ENCODE measurements around the gene TRIM41. TPM values are rescaled to one million over a fixed set of nuclear protein-coding genes. Genes with fewer than 3 reads are reported as not detected.
A peak's percentile ranks its signal among the peaks of the same experiment; 100 is the strongest.

The TRIM41 gene
- total RNA-seq, 4 donors from 2014 or later, result 17.9 to 23.9 (median 18.7) TPM

DNA sequence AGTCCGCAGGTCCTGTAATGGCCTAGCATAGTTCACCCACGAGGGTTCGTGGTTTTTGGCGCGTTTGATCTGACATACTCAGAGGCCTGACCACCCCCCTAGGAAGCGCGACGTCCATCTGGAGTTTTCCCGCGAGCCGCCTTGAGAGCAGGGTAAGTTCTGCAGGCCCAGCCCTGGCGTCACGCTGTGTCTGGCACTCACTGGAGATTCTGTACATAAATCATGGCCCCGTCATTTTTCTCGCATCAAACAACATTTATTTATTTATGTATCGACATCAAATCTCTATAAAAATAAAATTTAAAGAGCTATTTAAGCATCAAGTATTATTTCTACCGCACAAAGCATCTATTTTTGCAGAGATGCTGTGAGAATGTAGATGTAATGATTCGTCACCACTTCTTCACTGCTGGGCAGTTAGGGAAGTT is 437 bp upstream of the TRIM41 start:
- H3K36me3 ChIP-seq, result no peaks in the 10 kb centered on the region
- peak overlapping the region; percentile 59 to 87 (median 66) for H3K4me3 ChIP-seq
- H3K27me3 ChIP-seq, result no peaks in the 10 kb centered on the region
- DNase-seq, result no peak
- WGBS, 2 donors (ENCODE audit: low coverage in 1 of 2), result 0% methylated on average over 6 to 18 of the region's 18 CpGs
- TF ChIP-seq POLR2A (IDR thresholded peaks at IDR 0.05) (no peak), CTCF (IDR thresholded peaks at IDR 0.05) (peak in 3 of 5 experiments; percentile 18 to 68 (median 20)), POLR2AphosphoS5 (IDR thresholded peaks at IDR 0.05) (no peak), EP300 (IDR thresholded peaks at IDR 0.05; ENCODE audit: low read depth) (peak; percentile 3)
- H3K4me1 ChIP-seq, result peaks cover 7 to 32% (median 11%) of the 10 kb centered on the region in 4 donors
- in situ Hi-C loops (cut with MboI; ENCODE audit: low pct_ligation_motif_present in 1 of 4, low pct_unique_long_range_greater_than_20kb in 1 of 4, low sequenced_read_pairs in 3 of 4) (no loop called here), intact Hi-C loops (cut with DNase I; ENCODE audit: low total_unique reads) (loop anchor here (2.0 to 10.0 kb wide), 2 partner anchors 32 to 418 kb away; partner anchors contain the start of gene MGAT1)
- H3K9me3 ChIP-seq, result no peaks in the 10 kb centered on the region
- H3K27ac ChIP-seq, result peak overlapping the region; percentile 93 to 97 (median 95)

DNA sequence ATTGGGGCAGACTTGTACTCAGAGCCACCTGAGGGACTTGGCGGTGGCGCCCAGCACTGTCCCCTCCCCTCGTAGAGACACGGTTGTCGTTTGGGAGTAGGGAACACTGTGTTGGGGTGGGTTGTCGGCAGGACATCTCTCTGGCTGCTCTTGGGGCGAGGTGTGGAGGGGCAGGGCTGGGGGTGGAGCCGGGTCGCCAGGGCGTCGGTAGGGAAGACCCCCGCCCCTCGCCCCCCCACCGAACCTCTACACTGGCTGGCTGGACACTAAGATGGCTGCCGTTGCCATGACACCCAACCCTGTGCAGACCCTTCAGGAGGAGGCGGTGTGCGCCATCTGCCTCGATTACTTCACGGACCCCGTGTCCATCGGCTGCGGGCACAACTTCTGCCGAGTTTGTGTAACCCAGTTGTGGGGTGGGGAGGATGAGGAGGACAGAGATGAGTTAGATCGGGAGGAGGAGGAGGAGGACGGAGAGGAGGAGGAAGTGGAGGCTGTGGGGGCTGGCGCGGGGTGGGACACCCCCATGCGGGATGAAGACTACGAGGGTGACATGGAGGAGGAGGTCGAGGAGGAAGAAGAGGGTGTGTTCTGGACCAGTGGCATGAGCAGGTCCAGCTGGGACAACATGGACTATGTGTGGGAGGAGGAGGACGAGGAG is 778 bp downstream of the TRIM41 start:
- no peak for TF ChIP-seq POLR2A (IDR thresholded peaks at IDR 0.05)
- no peak for TF ChIP-seq CTCF (IDR thresholded peaks at IDR 0.05)
- TF ChIP-seq POLR2AphosphoS5 (IDR thresholded peaks at IDR 0.05), result no peak
- no peak for TF ChIP-seq EP300 (IDR thresholded peaks at IDR 0.05; ENCODE audit: low read depth)
- Histone ChIP-seq H3K9me3 (no peaks in the 10 kb centered on the region), H3K4me3 (peak overlapping the region; percentile 59 to 87 (median 66)), H3K4me1 (peaks cover 0 to 20% (median 9%) of the 10 kb centered on the region in 4 donors), H3K27ac (peak overlapping the region; percentile 93 to 97 (median 95)), H3K36me3 (no peaks in the 10 kb centered on the region), H3K27me3 (no peaks in the 10 kb centered on the region)
- intact Hi-C loops (cut with DNase I; ENCODE audit: low total_unique reads) (loop anchor here (2.0 to 10.0 kb wide), 2 partner anchors 33 to 419 kb away; partner anchors contain the start of gene MGAT1), in situ Hi-C loops (cut with MboI; ENCODE audit: low pct_ligation_motif_present in 1 of 4, low pct_unique_long_range_greater_than_20kb in 1 of 4, low sequenced_read_pairs in 3 of 4) (no loop called here)
- WGBS, 2 donors (ENCODE audit: low coverage in 1 of 2), result 1 to 2% methylated on average over 7 to 31 of the region's 31 CpGs
- DNase-seq, result no peak

DNA sequence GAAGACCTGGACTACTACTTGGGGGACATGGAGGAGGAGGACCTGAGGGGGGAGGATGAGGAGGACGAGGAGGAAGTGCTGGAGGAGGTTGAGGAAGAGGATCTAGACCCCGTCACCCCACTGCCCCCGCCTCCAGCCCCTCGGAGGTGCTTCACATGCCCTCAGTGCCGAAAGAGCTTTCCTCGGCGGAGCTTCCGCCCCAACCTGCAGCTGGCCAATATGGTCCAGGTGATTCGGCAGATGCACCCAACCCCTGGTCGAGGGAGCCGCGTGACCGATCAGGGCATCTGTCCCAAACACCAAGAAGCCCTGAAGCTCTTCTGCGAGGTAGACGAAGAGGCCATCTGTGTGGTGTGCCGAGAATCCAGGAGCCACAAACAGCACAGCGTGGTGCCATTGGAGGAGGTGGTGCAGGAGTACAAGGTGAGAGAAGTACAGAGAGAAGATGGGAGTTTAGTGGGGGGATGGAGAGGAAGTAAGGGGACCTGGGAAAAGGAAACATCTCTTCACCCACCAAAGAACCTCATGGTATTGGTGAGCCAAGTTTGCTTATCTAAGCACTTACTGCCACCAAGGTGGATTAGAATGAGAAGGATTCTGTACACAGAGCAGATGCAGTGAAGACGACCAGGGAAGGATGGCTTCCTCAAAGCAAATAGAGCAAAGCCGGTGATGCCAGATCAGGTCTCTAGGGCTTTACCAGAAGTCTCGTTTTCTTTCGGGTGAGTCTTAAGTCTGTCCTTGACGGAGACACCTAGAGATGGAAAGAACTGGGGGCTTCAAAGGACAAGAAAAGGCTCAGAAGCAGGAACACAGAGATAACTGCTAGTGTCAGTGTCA is 1.5 kb downstream of the TRIM41 start:
- Histone ChIP-seq H3K4me3 (peak overlapping the region; percentile 59 to 87 (median 66)), H3K9me3 (no peaks in the 10 kb centered on the region), H3K36me3 (no peaks in the 10 kb centered on the region), H3K4me1 (peaks cover 0 to 20% (median 9%) of the 10 kb centered on the region in 4 donors), H3K27me3 (no peaks in the 10 kb centered on the region), H3K27ac (peak overlapping the region; percentile 93 to 97 (median 95))
- TF ChIP-seq POLR2A (IDR thresholded peaks at IDR 0.05) (no peak), CTCF (IDR thresholded peaks at IDR 0.05) (no peak), EP300 (IDR thresholded peaks at IDR 0.05; ENCODE audit: low read depth) (no peak), POLR2AphosphoS5 (IDR thresholded peaks at IDR 0.05) (no peak)
- DNase-seq, result peak; percentile 42
- WGBS, 2 donors (ENCODE audit: low coverage in 1 of 2), result 65 to 77% methylated on average over 3 to 21 of the region's 22 CpGs
- in situ Hi-C loops (cut with MboI; ENCODE audit: low pct_ligation_motif_present in 1 of 4, low pct_unique_long_range_greater_than_20kb in 1 of 4, low sequenced_read_pairs in 3 of 4), result no loop called here
- intact Hi-C loops (cut with DNase I; ENCODE audit: low total_unique reads), result loop anchor here (10.0 kb wide), 1 partner anchor 420 kb away; the partner anchor contains the start of gene MGAT1

- Histone ChIP-seq H3K36me3 (peaks cover 0 to 14% (median 3%) of the 10 kb centered on the region in 4 donors), H3K4me3 (no peak overlapping the region), H3K27me3 (no peaks in the 10 kb centered on the region), H3K27ac (no peak overlapping the region), H3K4me1 (peaks cover 0 to 5% (median under 1%) of the 10 kb centered on the region in 4 donors), H3K9me3 (no peaks in the 10 kb centered on the region)
- in situ Hi-C loops (cut with MboI; ENCODE audit: low pct_ligation_motif_present in 1 of 4, low pct_unique_long_range_greater_than_20kb in 1 of 4, low sequenced_read_pairs in 3 of 4), result no loop called here
- TF ChIP-seq POLR2AphosphoS5 (IDR thresholded peaks at IDR 0.05) (no peak), CTCF (IDR thresholded peaks at IDR 0.05) (no peak), EP300 (IDR thresholded peaks at IDR 0.05; ENCODE audit: low read depth) (no peak), POLR2A (IDR thresholded peaks at IDR 0.05) (no peak)
- DNase-seq, result no peak
- intact Hi-C loops (cut with DNase I; ENCODE audit: low total_unique reads), result loop anchor here (10.0 kb wide), 1 partner anchor 425 kb away; the partner anchor contains the start of gene MGAT1
- 83 to 90% methylated on average over 1 to 13 of the region's 13 CpGs for whole genome bisulfite sequencing, 2 donors (ENCODE audit: low coverage in 1 of 2)
Measured at GRCh38 chr5:181229996-181230395, 6.9 kb downstream of the TRIM41 start.

Data from transverse colon (tissue), 4 donors.